Trophoblast cell (in vitro differentiated cells and primary cell): ENCODE measurements around the gene ZBTB20.

Experiments
- DNase-seq, 2 donors: peaks; one replicate each; pipeline ENCODE4 v3.0.0-alpha.2; 2016
- H2AFZ ChIP-seq: 2 replicates; pipeline ENCODE4 v1.6.1; 2013; ENCODE audit warnings: low read length, moderate library complexity, mild to moderate bottlenecking; ENCODE audit not compliant: insufficient read depth, poor library complexity
- H2AK5ac ChIP-seq: 2 replicates; pipeline ENCODE4 v1.6.1; 2013; ENCODE audit warnings: mild to moderate bottlenecking, low read length
- H2BK120ac ChIP-seq: 2 replicates; pipeline ENCODE4 v1.6.1; 2013; ENCODE audit warnings: low read length, mild to moderate bottlenecking, moderate library complexity; ENCODE audit not compliant: insufficient read depth, poor library complexity
- H2BK12ac ChIP-seq: 2 replicates; pipeline ENCODE4 v1.6.1; 2013; ENCODE audit warnings: mild to moderate bottlenecking, low read length, moderate library complexity
- H2BK5ac ChIP-seq: 2 replicates; pipeline ENCODE4 v1.6.1; 2013; ENCODE audit warnings: low read length, low read depth, moderate library complexity, mild to moderate bottlenecking; ENCODE audit not compliant: poor library complexity
- H3K14ac ChIP-seq: 2 replicates; pipeline ENCODE4 v1.6.1; 2013; ENCODE audit warnings: mild to moderate bottlenecking, low read length
- H3K18ac ChIP-seq: 2 replicates; pipeline ENCODE4 v1.6.1; 2013; ENCODE audit warnings: mild to moderate bottlenecking, low read length
- H3K23ac ChIP-seq: 2 replicates; pipeline ENCODE4 v1.6.1; 2013; ENCODE audit warnings: low read length
- H3K27ac ChIP-seq: 2 replicates; pipeline ENCODE4 v1.5.1; 2013; ENCODE audit warnings: low read depth, mild to moderate bottlenecking, inconsistent platforms, low read length, moderate library complexity
- H3K27me3 ChIP-seq: 2 replicates; pipeline ENCODE4 v1.6.1; 2013; ENCODE audit warnings: inconsistent platforms, mild to moderate bottlenecking, low read length, moderate library complexity; ENCODE audit not compliant: insufficient read depth
- H3K36me3 ChIP-seq, 2 experiments: 1 replicate in 1 of 2; 2 replicates in 1 of 2; pipeline ENCODE4 v1.6.1; 2013; ENCODE audit warnings: low read length in 2 of 2, mild to moderate bottlenecking in 2 of 2, moderate library complexity in 1 of 2; ENCODE audit not compliant: insufficient read depth in 2 of 2, control insufficient read depth in 1 of 2
- H3K4ac ChIP-seq: 2 replicates; pipeline ENCODE4 v1.6.1; 2013; ENCODE audit warnings: low read depth, mild to moderate bottlenecking, low read length, moderate library complexity
- H3K4me1 ChIP-seq, 2 experiments: 1 replicate in 1 of 2; 2 replicates in 1 of 2; pipeline ENCODE4 v1.6.1; 2013; ENCODE audit warnings: low read length in 2 of 2, mild to moderate bottlenecking in 2 of 2, moderate library complexity in 1 of 2; ENCODE audit not compliant: insufficient read depth in 2 of 2, control insufficient read depth in 1 of 2
- H3K4me2 ChIP-seq: 2 replicates; pipeline ENCODE4 v1.6.1; 2013; ENCODE audit warnings: inconsistent platforms, mild to moderate bottlenecking, low read length, moderate library complexity
- H3K4me3 ChIP-seq: 2 replicates; pipeline ENCODE4 v1.5.1; 2013; ENCODE audit warnings: mild to moderate bottlenecking, low read depth, low read length, inconsistent platforms
- H3K79me1 ChIP-seq: one replicate; pipeline ENCODE4 v1.6.1; 2013; ENCODE audit warnings: low read length
- H3K79me2 ChIP-seq: 2 replicates; pipeline ENCODE4 v1.6.1; 2013; ENCODE audit warnings: low read length, mild to moderate bottlenecking; ENCODE audit not compliant: control insufficient read depth, insufficient read depth, poor library complexity
- H3K9ac ChIP-seq: 2 replicates; pipeline ENCODE4 v1.6.1; 2013; ENCODE audit warnings: mild to moderate bottlenecking, low read length
- H3K9me3 ChIP-seq: 2 replicates; pipeline ENCODE4 v1.6.1; 2013; ENCODE audit warnings: low read depth, mild to moderate bottlenecking, control low read depth, inconsistent platforms, low read length; ENCODE audit not compliant: insufficient read depth
- H4K12ac ChIP-seq: 2 replicates; pipeline ENCODE4 v1.6.1; 2013; ENCODE audit warnings: low read depth, mild to moderate bottlenecking, low read length, moderate library complexity
- H4K8ac ChIP-seq: 2 replicates; pipeline ENCODE4 v1.6.1; 2013; ENCODE audit warnings: low read depth, mild to moderate bottlenecking, low read length, moderate library complexity
- H4K91ac ChIP-seq: one replicate; pipeline ENCODE4 v1.6.1; 2013; ENCODE audit warnings: low read depth, mild to moderate bottlenecking, low read length, moderate library complexity
- WGBS: extraction: QIAGEN DNeasy Blood & Tissue Kit; methylation state at CpG from one replicate; pipeline ENCODE4 v1.1.7; 2013; ENCODE audit warnings: missing lambda C conversion rate; ENCODE audit not compliant: insufficient read length, insufficient coverage; ENCODE audit errors: extremely low coverage; 5-methylcytosine and 5-hydroxymethylcytosine counted together

Gene ZBTB20

GRCh38 chr3:114792159-114792918 lies 354.7 kb downstream of the ZBTB20 start:
- whole genome bisulfite sequencing = no CpG with 5 or more reads among the region's 2 CpGs
- Histone ChIP-seq H3K36me3 (no peaks in the 10 kb centered on the region), H3K23ac (no peak overlapping the region), H2BK5ac (no peak overlapping the region), H2AFZ (no peak overlapping the region), H3K4me1 (no peaks in the 10 kb centered on the region), H3K4me3 (no peak overlapping the region), H3K4ac (no peak overlapping the region), H3K9ac (no peak overlapping the region), H3K14ac (no peak overlapping the region), H3K27me3 (no peaks in the 10 kb centered on the region), H3K27ac (no peak overlapping the region), H2BK12ac (no peak overlapping the region), H3K79me2 (no peaks in the 10 kb centered on the region), H3K9me3 (no peaks in the 10 kb centered on the region), H3K18ac (no peak overlapping the region), H4K91ac (no peak overlapping the region), H4K12ac (no peak overlapping the region), H4K8ac (no peak overlapping the region), H2BK120ac (no peak overlapping the region), H3K79me1 (no peaks in the 10 kb centered on the region), H3K4me2 (no peak overlapping the region), H2AK5ac (no peak overlapping the region)
- DNase-seq = no peak

GRCh38 chr3:114790752-114791151 lies 356.3 kb downstream of the ZBTB20 start:
- no peak overlapping the region for H3K23ac ChIP-seq
- no peak overlapping the region for H2AFZ ChIP-seq
- no peak overlapping the region for H4K91ac ChIP-seq
- no peaks in the 10 kb centered on the region for H3K79me1 ChIP-seq
- no peak for DNase-seq
- H2AK5ac ChIP-seq = no peak overlapping the region
- H3K4me1 ChIP-seq = no peaks in the 10 kb centered on the region
- no peak overlapping the region for H3K18ac ChIP-seq
- H3K27me3 ChIP-seq = no peaks in the 10 kb centered on the region
- no peaks in the 10 kb centered on the region for H3K79me2 ChIP-seq
- H3K9ac ChIP-seq = no peak overlapping the region
- no peak overlapping the region for H3K4ac ChIP-seq
- no peak overlapping the region for H2BK5ac ChIP-seq
- H4K8ac ChIP-seq = no peak overlapping the region
- no peak overlapping the region for H3K4me3 ChIP-seq
- no peak overlapping the region for H2BK12ac ChIP-seq
- H3K14ac ChIP-seq = no peak overlapping the region
- H3K27ac ChIP-seq = no peak overlapping the region
- no peaks in the 10 kb centered on the region for H3K36me3 ChIP-seq
- no peak overlapping the region for H3K4me2 ChIP-seq
- H4K12ac ChIP-seq = no peak overlapping the region
- no peaks in the 10 kb centered on the region for H3K9me3 ChIP-seq
- no peak overlapping the region for H2BK120ac ChIP-seq

GRCh38 chr3:114789803-114790202 lies 357.3 kb downstream of the ZBTB20 start:
- no peak overlapping the region for H4K8ac ChIP-seq
- no peak overlapping the region for H2BK5ac ChIP-seq
- H3K4me1 ChIP-seq = no peaks in the 10 kb centered on the region
- WGBS = no CpG with 5 or more reads among the region's 1 CpG
- H3K9me3 ChIP-seq = no peaks in the 10 kb centered on the region
- H3K4me3 ChIP-seq = no peak overlapping the region
- no peak overlapping the region for H2BK120ac ChIP-seq
- H3K23ac ChIP-seq = no peak overlapping the region
- DNase-seq = no peak
- no peak overlapping the region for H4K12ac ChIP-seq
- H4K91ac ChIP-seq = no peak overlapping the region
- no peak overlapping the region for H3K4ac ChIP-seq
- no peak overlapping the region for H2AFZ ChIP-seq
- no peaks in the 10 kb centered on the region for H3K36me3 ChIP-seq
- no peak overlapping the region for H2AK5ac ChIP-seq
- H3K27me3 ChIP-seq = no peaks in the 10 kb centered on the region
- no peak overlapping the region for H3K4me2 ChIP-seq
- H3K18ac ChIP-seq = no peak overlapping the region
- H2BK12ac ChIP-seq = no peak overlapping the region
- H3K14ac ChIP-seq = no peak overlapping the region
- H3K9ac ChIP-seq = no peak overlapping the region
- H3K27ac ChIP-seq = no peak overlapping the region
- H3K79me1 ChIP-seq = no peaks in the 10 kb centered on the region
- H3K79me2 ChIP-seq = no peaks in the 10 kb centered on the region

- no peaks in the 10 kb centered on the region for H3K27me3 ChIP-seq
- no peak overlapping the region for H3K4me3 ChIP-seq
- H3K9me3 ChIP-seq = no peaks in the 10 kb centered on the region
- H3K4me1 ChIP-seq = no peaks in the 10 kb centered on the region
- no peak overlapping the region for H4K12ac ChIP-seq
- H3K4me2 ChIP-seq = no peak overlapping the region
- H2AFZ ChIP-seq = no peak overlapping the region
- no peak overlapping the region for H3K18ac ChIP-seq
- H4K8ac ChIP-seq = no peak overlapping the region
- peak in 1 of 2 donors; percentile 18 for DNase-seq
- H3K4ac ChIP-seq = no peak overlapping the region
- no peaks in the 10 kb centered on the region for H3K36me3 ChIP-seq
- no peak overlapping the region for H3K14ac ChIP-seq
- no peak overlapping the region for H2BK12ac ChIP-seq
- H2BK120ac ChIP-seq = no peak overlapping the region
- H3K79me2 ChIP-seq = no peaks in the 10 kb centered on the region
- no peak overlapping the region for H2BK5ac ChIP-seq
- no peak overlapping the region for H3K9ac ChIP-seq
- no CpG with 5 or more reads among the region's 2 CpGs for WGBS
- H3K27ac ChIP-seq = no peak overlapping the region
- no peak overlapping the region for H2AK5ac ChIP-seq
- H3K23ac ChIP-seq = no peak overlapping the region
- no peak overlapping the region for H4K91ac ChIP-seq
- no peaks in the 10 kb centered on the region for H3K79me1 ChIP-seq
These were observed 371.7 kb downstream of the ZBTB20 start for GRCh38 chr3:114775395-114775794.
